Left renal pelvis (tissue), 4 donors: ENCODE data around the gene SEC16B. TPM values are rescaled to one million over a fixed set of nuclear protein-coding genes. Genes with fewer than 3 reads are reported as not detected.
"Not testable (repeated sequence)": the region's sequence is repeated elsewhere in the genome, so short reads cannot be mapped to it uniquely, and the experiment has no call there.

Source experiments
- DNase-seq, 4 donors: peaks; one replicate each; pipeline ENCODE4 v3.0.0-alpha.2; 2013; ENCODE audit warnings: low read depth in 4 of 4, low spot score in 3 of 4
- polyA plus RNA-seq, 4 donors: library from polyadenylated mRNA; unstranded; fragments of 120-200 nt; gene quantifications; one replicate each; pipeline ENCODE4 v1.2.1, GENCODE V29; 2013; ENCODE audit not compliant: insufficient read length in 4 of 4

SEC16B gene
- 1 to 10 TPM; 2.9 to 7.4 (median 5.4) TPM for polyA plus RNA-seq

DNA sequence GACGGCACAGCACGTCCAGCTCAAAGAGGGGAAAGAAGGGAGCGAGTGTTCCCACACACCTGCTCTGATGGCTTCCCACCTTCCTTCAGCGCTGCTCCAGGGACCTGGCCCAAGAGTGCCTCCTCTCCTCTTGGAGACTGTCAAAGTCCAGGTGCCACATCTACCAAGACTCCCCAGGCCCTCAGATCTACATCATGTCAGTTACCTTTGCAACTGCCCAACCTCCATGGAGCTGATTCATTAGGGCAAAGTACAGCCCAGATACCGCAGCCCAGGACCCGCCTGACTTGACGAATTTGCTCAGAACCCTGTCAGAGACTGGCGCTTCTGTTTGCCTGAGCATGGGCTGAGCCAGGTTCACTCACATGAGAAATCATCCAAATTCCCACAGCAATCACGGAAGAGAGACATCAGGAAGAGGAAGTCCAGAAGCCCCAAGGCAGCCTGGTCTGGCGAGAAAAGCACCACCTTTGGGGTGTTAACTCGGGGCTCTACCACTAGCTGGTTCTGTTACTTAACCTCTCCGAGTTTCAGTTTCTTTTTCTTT is at the start of gene SEC16B:
SEC16B (minus strand) TSS at position 234 of the 547 bp plus-strand sequence. CDS start 2,077 bp downstream, outside the sequence.
- DNase-seq, result no peak

DNA sequence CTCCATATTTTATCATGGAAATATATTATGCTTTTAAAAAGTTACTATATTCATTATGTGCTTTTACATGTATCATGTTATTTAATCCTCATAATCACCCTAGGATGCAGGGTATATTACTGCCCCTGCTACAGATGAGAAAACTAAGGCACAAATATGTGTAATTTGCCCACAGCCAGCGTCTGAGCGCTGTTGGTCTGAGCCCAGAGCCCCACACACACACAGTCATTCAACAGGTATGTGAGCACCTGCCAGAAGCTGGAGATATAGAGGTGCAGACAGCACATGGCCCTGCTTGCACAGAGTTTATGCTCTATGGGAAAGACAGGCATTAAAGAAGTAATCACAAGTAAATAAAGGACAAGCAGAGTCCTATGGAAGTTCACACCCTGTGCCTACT is 49.8 kb upstream of the SEC16B start:
- DNase-seq, result no peak

GRCh38 chr1:178019208-178019607 is 49.4 kb upstream of the SEC16B start:
- DNase-seq, result no peak

GRCh38 chr1:178017517-178017916 is 47.7 kb upstream of the SEC16B start:
- DNase-seq, result no peak

- no peak for DNase-seq
Measured at GRCh38 chr1:178011864-178012503, 42.1 kb upstream of the SEC16B start.

GRCh38 chr1:178011465-178011828 is 41.6 kb upstream of the SEC16B start:
- DNase-seq, result no peak

GRCh38 chr1:178010674-178011464 is 41.0 kb upstream of the SEC16B start:
- DNase-seq, result no peak

DNA sequence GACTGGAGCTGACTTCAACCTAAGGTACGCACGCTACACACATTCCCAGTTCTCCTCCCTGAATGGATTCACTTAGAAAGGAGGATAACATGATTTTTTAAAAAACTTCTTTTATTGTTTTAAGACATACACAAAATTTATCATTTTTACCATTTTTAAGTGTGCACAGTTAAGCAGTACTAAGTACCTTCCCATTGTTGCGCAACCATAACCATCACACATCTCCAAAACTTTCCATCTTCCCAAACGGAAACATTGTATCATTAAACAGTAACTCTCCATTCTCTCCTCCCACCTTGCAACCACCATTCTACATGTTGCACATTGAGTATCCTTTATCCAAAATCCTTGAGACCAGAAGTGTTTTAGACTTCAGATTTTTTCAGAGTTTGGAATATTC is 36.2 kb upstream of the SEC16B start:
- no peak for DNase-seq

DNA sequence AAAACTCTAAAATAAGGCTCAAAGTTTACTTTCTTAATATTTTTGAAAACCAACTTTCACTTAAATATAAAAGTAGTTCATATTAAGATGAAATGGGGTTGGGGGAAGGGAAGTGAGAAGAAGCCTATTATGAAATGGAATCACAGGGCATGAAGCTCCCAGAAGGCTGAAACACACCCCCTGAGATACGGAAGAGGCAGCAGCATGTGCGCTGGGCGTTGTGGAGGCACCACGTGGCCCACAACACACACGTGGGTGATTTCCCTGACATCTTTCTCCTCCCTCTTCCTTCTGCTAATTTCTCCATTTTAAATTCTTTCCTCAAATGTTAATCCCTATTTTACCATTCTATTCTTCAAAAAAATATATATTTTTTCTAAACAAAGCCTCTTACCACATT is 35.6 kb upstream of the SEC16B start:
- no peak for DNase-seq

DNA sequence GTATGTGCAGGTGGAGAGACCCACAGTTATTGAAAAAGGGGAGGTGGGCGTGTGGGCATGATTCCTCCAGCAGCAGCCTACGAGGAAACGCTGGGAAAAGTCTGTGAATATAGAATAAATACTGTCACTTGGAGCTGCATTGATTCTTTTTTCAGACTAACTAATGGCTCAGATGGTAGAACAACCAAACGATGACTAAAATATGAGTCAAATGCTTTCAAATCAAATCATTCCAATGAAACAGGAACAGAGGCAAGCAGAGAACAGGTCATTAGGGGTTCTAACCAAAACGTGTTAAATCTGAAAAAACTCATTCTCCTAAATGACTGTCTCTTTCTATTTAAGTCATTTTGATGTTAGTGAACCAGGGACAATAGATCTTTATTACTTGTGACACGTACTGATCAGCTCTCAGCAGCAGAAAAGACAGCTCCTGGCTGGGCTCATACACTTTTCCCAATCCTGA is 35.1 kb upstream of the SEC16B start:
- DNase-seq, result no peak

GRCh38 chr1:177998696-177999631 is 29.1 kb upstream of the SEC16B start:
- no peak for DNase-seq

- DNase-seq, result no peak
Measured at GRCh38 chr1:177996957-177997356, 27.1 kb upstream of the SEC16B start.

- DNase-seq, result no peak
Measured at GRCh38 chr1:177995369-177995768, 25.5 kb upstream of the SEC16B start.

- DNase-seq, result not testable (repeated sequence)
Measured at GRCh38 chr1:177986281-177986680, 16.4 kb upstream of the SEC16B start.

GRCh38 chr1:177984761-177985160 is 14.9 kb upstream of the SEC16B start:
- no peak for DNase-seq

DNA sequence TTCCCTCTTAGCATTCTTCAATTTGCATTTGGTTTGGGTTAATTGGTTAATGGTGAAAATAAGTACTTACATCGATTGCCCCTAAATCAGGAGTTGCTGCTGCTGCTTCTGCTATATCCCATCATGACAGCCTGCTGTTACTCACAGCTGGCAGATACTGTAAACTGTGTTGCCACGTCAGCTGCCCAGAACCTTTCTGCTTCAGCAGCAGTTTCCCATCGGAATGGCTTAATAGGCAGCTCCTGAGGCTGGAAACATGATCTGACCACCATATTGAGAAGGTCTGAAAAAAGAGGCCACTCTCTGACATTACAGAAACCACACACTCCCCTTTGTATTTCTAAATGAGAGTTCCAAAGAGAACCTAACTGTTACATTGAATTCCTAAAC is 14.3 kb upstream of the SEC16B start:
- peak; percentile 50 to 57 (median 51) for DNase-seq

- DNase-seq, result no peak
Measured at GRCh38 chr1:177983482-177984135, 13.8 kb upstream of the SEC16B start.

GRCh38 chr1:177983077-177983476 is 13.2 kb upstream of the SEC16B start:
- no peak for DNase-seq

DNA sequence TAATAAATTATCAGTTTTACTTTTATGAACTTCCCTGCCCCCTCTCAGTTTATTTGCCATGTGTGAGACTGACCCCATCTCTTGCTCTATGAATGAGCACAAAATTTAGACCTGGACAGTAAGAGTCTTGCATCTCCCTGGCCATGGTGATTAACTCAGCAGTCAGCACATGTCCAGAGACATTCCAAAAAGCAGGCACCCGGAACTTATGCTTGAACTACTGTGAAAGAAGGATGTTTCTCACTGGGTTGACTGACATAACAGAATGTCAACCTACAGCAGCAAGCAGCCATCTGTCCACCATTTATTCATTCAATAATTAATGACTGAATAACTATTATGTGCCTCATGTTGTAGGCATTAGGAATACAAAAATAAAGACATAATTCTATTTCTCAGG is 11.3 kb upstream of the SEC16B start:
- DNase-seq, result no peak

DNA sequence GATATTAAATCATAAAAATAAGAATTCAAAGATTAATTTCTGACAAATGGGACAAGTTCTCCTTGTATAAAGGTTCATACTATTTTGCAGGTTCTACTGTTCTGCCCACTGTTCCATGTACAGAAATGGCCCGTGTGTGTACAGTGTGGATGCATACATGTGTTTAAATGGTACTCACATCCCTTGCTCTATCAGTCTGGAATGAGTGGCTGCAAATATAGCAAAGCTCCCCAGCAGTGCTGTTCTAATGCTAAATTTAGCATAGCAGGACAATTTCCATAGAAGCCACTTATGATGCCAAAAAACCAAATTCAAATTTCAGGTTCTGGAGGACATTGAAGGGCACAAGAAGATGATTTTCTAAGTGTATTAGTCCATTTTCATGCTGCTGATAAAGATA is 9.4 kb upstream of the SEC16B start:
- no peak for DNase-seq
